ENCODE results near the gene GNRHR.
"Not testable (repeated sequence)": the region's sequence is repeated elsewhere in the genome, so short reads cannot be mapped to it uniquely, and the experiment has no call there.

The GNRHR gene

GRCh38 chr4:67765401-67765800 lies 11.2 kb upstream of the GNRHR start:
- no peaks in the 10 kb centered on the region for H3K9me3 ChIP-seq (ENCODE audit: low read depth, low read length)
- no peak overlapping the region for H3K4me3 ChIP-seq
- no peak for DNase-seq (ENCODE audit: low read depth, low spot score)
- H3K36me3 ChIP-seq (ENCODE audit: insufficient read depth, low read length) = no peaks in the 10 kb centered on the region
- no peak overlapping the region for H3K9ac ChIP-seq (ENCODE audit: insufficient read length)
- no peak for TF ChIP-seq FOXP2 (optimal IDR thresholded peaks at IDR 0.05; ENCODE audit: control extremely low read depth, extremely low read length, insufficient read depth)
- H3K27ac ChIP-seq = no peak overlapping the region

- H3K4me3 ChIP-seq = no peak overlapping the region
- no peaks in the 10 kb centered on the region for H3K9me3 ChIP-seq (ENCODE audit: low read depth, low read length)
- no peak overlapping the region for H3K9ac ChIP-seq (ENCODE audit: insufficient read length)
- H3K36me3 ChIP-seq (ENCODE audit: insufficient read depth, low read length) = no peaks in the 10 kb centered on the region
- TF ChIP-seq POLR2AphosphoS5 (IDR thresholded peaks at IDR 0.05; ENCODE audit: borderline replicate concordance, low read depth, low read length) = no peak
- H3K27ac ChIP-seq = no peak overlapping the region
- DNase-seq (ENCODE audit: low read depth, low spot score) = no peak
Measured at GRCh38 chr4:67764183-67764582, 10.0 kb upstream of the GNRHR start.

GRCh38 chr4:67762086-67762485 lies 7.9 kb upstream of the GNRHR start:
- no peak for DNase-seq (ENCODE audit: low read depth, low spot score)

GRCh38 chr4:67756991-67757390 lies 2.8 kb upstream of the GNRHR start:
- H3K36me3 ChIP-seq (ENCODE audit: insufficient read depth, low read length); H3K27ac ChIP-seq; H3K9ac ChIP-seq (ENCODE audit: insufficient read length); DNase-seq (ENCODE audit: low read depth, low spot score); H3K9me3 ChIP-seq (ENCODE audit: low read depth, low read length); H3K4me3 ChIP-seq: not testable (repeated sequence)

More at GRCh38 chr4:67762086-67762485, 7.9 kb upstream of the GNRHR start:
- no peaks in the 10 kb centered on the region for H3K9me3 ChIP-seq (ENCODE audit: low read depth, low read length)
- no peak overlapping the region for H3K4me3 ChIP-seq
- TF ChIP-seq POLR2AphosphoS5 (IDR thresholded peaks at IDR 0.05; ENCODE audit: borderline replicate concordance, low read depth, low read length) (no peak), EZH2 (IDR thresholded peaks at IDR 0.05) (no peak), FOXP2 (optimal IDR thresholded peaks at IDR 0.05; ENCODE audit: control extremely low read depth, extremely low read length, insufficient read depth) (no peak)
- no peaks in the 10 kb centered on the region for H3K36me3 ChIP-seq (ENCODE audit: insufficient read depth, low read length)
- H3K27ac ChIP-seq = no peak overlapping the region
- no peak overlapping the region for H3K9ac ChIP-seq (ENCODE audit: insufficient read length)

- TF ChIP-seq EZH2 (IDR thresholded peaks at IDR 0.05) (no peak), FOXP2 (optimal IDR thresholded peaks at IDR 0.05; ENCODE audit: control extremely low read depth, extremely low read length, insufficient read depth) (no peak), POLR2AphosphoS5 (IDR thresholded peaks at IDR 0.05; ENCODE audit: borderline replicate concordance, low read depth, low read length) (no peak)
- H3K4me3 ChIP-seq = no peak overlapping the region
- no peak overlapping the region for H3K27ac ChIP-seq
- no peaks in the 10 kb centered on the region for H3K9me3 ChIP-seq (ENCODE audit: low read depth, low read length)
- no peak overlapping the region for H3K9ac ChIP-seq (ENCODE audit: insufficient read length)
- DNase-seq (ENCODE audit: low read depth, low spot score) = no peak
- no peaks in the 10 kb centered on the region for H3K36me3 ChIP-seq (ENCODE audit: insufficient read depth, low read length)
Measured at GRCh38 chr4:67755974-67756373, 1.8 kb upstream of the GNRHR start.

- Histone ChIP-seq H3K36me3 (ENCODE audit: insufficient read depth, low read length) (no peaks in the 10 kb centered on the region), H3K9ac (ENCODE audit: insufficient read length) (no peak overlapping the region), H3K9me3 (ENCODE audit: low read depth, low read length) (no peaks in the 10 kb centered on the region), H3K4me3 (no peak overlapping the region), H3K27ac (no peak overlapping the region)
- TF ChIP-seq EZH2 (IDR thresholded peaks at IDR 0.05) (no peak), FOXP2 (optimal IDR thresholded peaks at IDR 0.05; ENCODE audit: control extremely low read depth, extremely low read length, insufficient read depth) (no peak), POLR2AphosphoS5 (IDR thresholded peaks at IDR 0.05; ENCODE audit: borderline replicate concordance, low read depth, low read length) (no peak)
- no peak for DNase-seq (ENCODE audit: low read depth, low spot score)
Measured at GRCh38 chr4:67751260-67751659, 2.9 kb downstream of the GNRHR start.

- DNase-seq (ENCODE audit: low read depth, low spot score) = no peak
- TF ChIP-seq FOXP2 (optimal IDR thresholded peaks at IDR 0.05; ENCODE audit: control extremely low read depth, extremely low read length, insufficient read depth) (no peak), POLR2AphosphoS5 (IDR thresholded peaks at IDR 0.05; ENCODE audit: borderline replicate concordance, low read depth, low read length) (no peak), EZH2 (IDR thresholded peaks at IDR 0.05) (no peak)
- Histone ChIP-seq H3K9ac (ENCODE audit: insufficient read length) (no peak overlapping the region), H3K36me3 (ENCODE audit: insufficient read depth, low read length) (no peaks in the 10 kb centered on the region), H3K9me3 (ENCODE audit: low read depth, low read length) (no peaks in the 10 kb centered on the region), H3K4me3 (no peak overlapping the region), H3K27ac (no peak overlapping the region)
Measured at GRCh38 chr4:67750691-67751090, 3.5 kb downstream of the GNRHR start.

GRCh38 chr4:67749286-67749685 lies 4.9 kb downstream of the GNRHR start:
- no peak for TF ChIP-seq EZH2 (IDR thresholded peaks at IDR 0.05)
- no peak for TF ChIP-seq FOXP2 (optimal IDR thresholded peaks at IDR 0.05; ENCODE audit: control extremely low read depth, extremely low read length, insufficient read depth)
- no peak for TF ChIP-seq POLR2AphosphoS5 (IDR thresholded peaks at IDR 0.05; ENCODE audit: borderline replicate concordance, low read depth, low read length)
- Histone ChIP-seq H3K36me3 (ENCODE audit: insufficient read depth, low read length) (no peaks in the 10 kb centered on the region), H3K4me3 (no peak overlapping the region), H3K9me3 (ENCODE audit: low read depth, low read length) (no peaks in the 10 kb centered on the region), H3K27ac (no peak overlapping the region), H3K9ac (ENCODE audit: insufficient read length) (no peak overlapping the region)
- DNase-seq (ENCODE audit: low read depth, low spot score) = no peak

- no peaks in the 10 kb centered on the region for H3K36me3 ChIP-seq (ENCODE audit: insufficient read depth, low read length)
- H3K27ac ChIP-seq = no peak overlapping the region
- no peak overlapping the region for H3K4me3 ChIP-seq
- TF ChIP-seq POLR2AphosphoS5 (IDR thresholded peaks at IDR 0.05; ENCODE audit: borderline replicate concordance, low read depth, low read length) (no peak), FOXP2 (optimal IDR thresholded peaks at IDR 0.05; ENCODE audit: control extremely low read depth, extremely low read length, insufficient read depth) (no peak), EZH2 (IDR thresholded peaks at IDR 0.05) (no peak)
- no peaks in the 10 kb centered on the region for H3K9me3 ChIP-seq (ENCODE audit: low read depth, low read length)
- DNase-seq (ENCODE audit: low read depth, low spot score) = no peak
- no peak overlapping the region for H3K9ac ChIP-seq (ENCODE audit: insufficient read length)
Measured at GRCh38 chr4:67746797-67747495, 7.2 kb downstream of the GNRHR start.
